A673 (cell line): ENCODE results near the gene ZNF483. TPM values are rescaled to one million over a fixed set of nuclear protein-coding genes. Genes with fewer than 3 reads are reported as not detected.

Experiments used
- total RNA-seq: library from RNA; stranded (reverse); gene quantifications from 2 replicates; pipeline ENCODE4 v1.2.3, GENCODE V29; 2021

The ZNF483 gene
- total RNA-seq, 1 experiment from 2014 or later = 3.4 TPM

Other genes with a start within 250 kb of the ZNF483 start
- gene OR2K2, start 195.0 kb upstream of the ZNF483 start, total RNA-seq = not detected in 2 replicates
- 116 and 124 TPM in 2 replicates for gene ECPAS, start 40.8 kb upstream of the ZNF483 start, total RNA-seq
- 20.9 and 29.7 TPM in 2 replicates for gene PTGR1, start 74.5 kb downstream of the ZNF483 start, total RNA-seq
- gene DNAJC25, start 106.2 kb downstream of the ZNF483 start, total RNA-seq = 6.1 and 6.3 TPM in 2 replicates
- 24.4 and 26.2 TPM in 2 replicates for gene GNG10, start 136.4 kb downstream of the ZNF483 start, total RNA-seq